GM12864 (cell line): ENCODE results near the gene BEX3.

Experiments used
- DNase-seq: peaks from one replicate; pipeline ENCODE4 v3.0.0-alpha.2; 2011; ENCODE audit warnings: low read depth
- H3K4me3 ChIP-seq: 2 replicates; pipeline ENCODE4 v1.5.1; 2011; ENCODE audit warnings: mild to moderate bottlenecking, low read depth, low read length, control low read depth
- TF ChIP-seq, protein P1 (sequence below): IDR thresholded peaks from 2 replicates; pipeline ENCODE4 v1.5.1; 2011; ENCODE audit warnings: low read depth, mild to moderate bottlenecking, moderate library complexity, low read length, control low read depth, inconsistent platforms; ENCODE audit errors: missing control alignments

BEX3 gene

DNA sequence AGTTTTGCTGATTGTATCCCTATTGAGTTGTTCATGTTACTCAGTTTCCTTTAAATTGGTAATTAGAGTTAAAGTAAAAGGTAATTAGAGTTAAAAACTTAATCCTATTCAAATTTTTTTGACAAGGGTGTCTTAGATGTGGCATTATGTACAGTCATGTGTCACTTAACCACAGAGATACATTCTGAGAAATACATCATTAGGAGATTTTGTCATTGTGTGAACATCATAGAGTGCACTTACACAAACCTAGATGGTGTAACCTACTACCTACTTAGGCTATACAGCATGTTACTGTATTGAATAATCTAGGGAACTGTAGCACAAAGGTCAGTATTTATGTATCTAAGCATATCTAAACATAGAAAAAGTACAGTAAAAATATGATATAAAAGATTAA, 39.2 kb downstream of the BEX3 start:
- TF ChIP-seq, protein P1, sequence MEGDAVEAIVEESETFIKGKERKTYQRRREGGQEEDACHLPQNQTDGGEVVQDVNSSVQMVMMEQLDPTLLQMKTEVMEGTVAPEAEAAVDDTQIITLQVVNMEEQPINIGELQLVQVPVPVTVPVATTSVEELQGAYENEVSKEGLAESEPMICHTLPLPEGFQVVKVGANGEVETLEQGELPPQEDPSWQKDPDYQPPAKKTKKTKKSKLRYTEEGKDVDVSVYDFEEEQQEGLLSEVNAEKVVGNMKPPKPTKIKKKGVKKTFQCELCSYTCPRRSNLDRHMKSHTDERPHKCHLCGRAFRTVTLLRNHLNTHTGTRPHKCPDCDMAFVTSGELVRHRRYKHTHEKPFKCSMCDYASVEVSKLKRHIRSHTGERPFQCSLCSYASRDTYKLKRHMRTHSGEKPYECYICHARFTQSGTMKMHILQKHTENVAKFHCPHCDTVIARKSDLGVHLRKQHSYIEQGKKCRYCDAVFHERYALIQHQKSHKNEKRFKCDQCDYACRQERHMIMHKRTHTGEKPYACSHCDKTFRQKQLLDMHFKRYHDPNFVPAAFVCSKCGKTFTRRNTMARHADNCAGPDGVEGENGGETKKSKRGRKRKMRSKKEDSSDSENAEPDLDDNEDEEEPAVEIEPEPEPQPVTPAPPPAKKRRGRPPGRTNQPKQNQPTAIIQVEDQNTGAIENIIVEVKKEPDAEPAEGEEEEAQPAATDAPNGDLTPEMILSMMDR = no peak
- no peak for DNase-seq
- H3K4me3 ChIP-seq = no peak overlapping the region

DNA sequence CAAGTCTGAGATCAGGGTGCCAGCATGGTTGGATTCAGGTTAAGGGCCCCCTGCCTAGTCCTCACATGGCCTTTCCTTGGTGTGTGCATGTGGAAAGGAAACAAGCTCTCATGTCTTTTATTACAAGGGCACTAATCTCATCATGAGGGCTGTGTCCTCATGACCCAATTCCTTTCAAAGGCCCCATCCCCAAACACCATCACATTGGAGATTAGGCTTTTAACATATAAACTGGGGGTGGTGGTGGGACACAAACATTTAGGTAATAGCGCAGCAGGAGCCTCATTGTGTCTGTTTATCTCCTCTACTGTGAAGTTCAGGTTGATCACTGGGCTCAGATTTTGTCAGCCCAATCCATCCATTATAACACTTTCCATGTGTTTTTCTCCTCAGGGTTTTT, 41.0 kb downstream of the BEX3 start:
- no peak for DNase-seq
- TF ChIP-seq, protein P1 = no peak
- no peak overlapping the region for H3K4me3 ChIP-seq

DNA sequence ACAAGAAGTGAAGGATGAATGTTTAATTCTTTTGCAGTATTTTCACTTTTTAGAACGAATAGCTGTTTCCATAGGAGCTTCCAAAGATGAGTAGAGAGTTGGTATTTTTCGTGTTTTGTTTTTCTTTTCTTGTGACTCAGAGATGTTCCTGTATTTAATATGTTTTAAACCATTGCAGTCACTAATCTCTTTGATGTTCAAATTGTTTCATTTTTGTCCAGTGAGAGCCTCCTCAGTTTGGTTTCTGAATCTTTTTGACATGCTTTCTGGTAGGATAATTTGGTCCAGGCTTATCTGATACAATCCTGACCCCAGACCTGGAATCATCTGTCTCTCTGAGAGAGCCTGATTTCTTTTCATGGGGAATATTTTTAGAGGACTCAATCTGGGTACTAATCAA, 41.6 kb downstream of the BEX3 start:
- TF ChIP-seq, protein P1 = no peak
- H3K4me3 ChIP-seq = no peak overlapping the region
- DNase-seq = no peak

DNA sequence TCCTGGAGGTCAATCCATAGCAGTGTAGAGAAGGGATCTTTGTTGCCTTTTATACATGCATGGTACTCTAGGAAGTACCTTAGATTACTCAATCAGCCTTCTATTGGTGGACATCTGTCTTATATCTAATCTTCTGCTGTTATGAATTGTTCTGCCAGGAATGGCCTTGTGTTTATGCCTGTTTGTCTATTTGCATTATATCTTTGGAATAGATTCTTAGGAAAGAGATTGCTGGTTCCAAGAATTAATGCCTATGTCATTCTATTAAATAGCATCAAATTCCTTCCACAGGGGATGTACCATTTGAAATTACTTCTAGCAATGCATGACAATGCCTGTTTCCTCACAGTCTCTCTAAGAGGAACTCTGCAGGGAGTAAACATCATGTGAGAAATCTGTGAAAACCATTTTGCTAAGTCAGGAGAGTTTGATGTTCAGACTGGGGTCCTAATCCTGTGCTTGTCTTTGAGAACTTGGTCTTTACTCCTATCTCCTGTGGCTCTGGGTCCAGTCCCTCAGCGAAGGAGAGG, 42.5 kb downstream of the BEX3 start:
- TF ChIP-seq, protein P1 = no peak
- DNase-seq = no peak
- H3K4me3 ChIP-seq = no peak overlapping the region

DNA sequence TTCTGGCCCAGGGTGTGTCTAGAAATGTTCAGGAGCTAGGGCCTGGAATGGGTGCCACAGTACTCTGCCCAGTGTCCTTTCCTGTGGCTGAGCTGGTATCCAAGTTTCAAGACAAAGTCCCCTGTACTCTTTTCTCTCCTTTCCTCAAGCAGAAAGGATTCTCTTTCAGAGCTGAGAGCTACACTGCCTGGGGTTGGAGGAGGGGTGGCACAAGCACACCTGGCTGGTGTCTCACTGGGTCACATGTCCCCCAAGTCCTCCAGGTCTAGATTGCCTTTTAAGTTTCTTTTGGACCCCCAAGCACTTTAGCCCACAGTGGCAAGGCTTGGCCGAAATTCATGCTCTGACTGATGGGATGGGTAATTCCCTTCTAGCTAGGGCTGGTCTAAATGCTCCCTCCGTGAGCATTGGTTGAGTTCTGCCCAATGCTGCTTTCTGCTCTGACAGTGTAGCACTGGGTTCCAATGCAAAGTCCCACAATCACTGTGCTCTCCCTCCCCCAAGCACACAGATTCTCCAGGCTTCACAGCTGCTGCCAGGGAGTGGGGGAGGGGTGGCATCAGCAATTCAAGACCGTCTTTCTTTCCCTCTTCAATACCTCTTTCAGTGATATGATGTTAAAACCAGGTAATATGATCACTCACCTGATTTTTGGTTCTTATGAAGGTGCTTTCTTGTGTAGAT, 47.8 kb downstream of the BEX3 start:
- H3K4me3 ChIP-seq = no peak overlapping the region
- TF ChIP-seq, protein P1 = no peak
- no peak for DNase-seq
